ENCODE results near the gene ZNF892. TPM values are rescaled to one million over a fixed set of nuclear protein-coding genes. Genes with fewer than 3 reads are reported as not detected.

The ZNF892 gene
- total and polyA plus RNA-seq, 2 of the 13 experiments (the other 11 are each of a cell fraction or from before 2014, with no cell fraction given) = not detected

GRCh38 chr2:95165371-95166064 is 41.8 kb upstream of the ZNF892 start, which contains the start of gene ZNF2 (continued):
- peak; percentile 98 for TF ChIP-seq ZNF335 (CRISPR knock-in tag; IDR thresholded peaks at IDR 0.05)
- TF ChIP-seq U2AF2 (IDR thresholded peaks at IDR 0.05; ENCODE audit: low read depth, low read length) = peak; percentile 42; the same call in 1 of the 2 replicates
- no peak; the same call in 1 of the 2 replicates for TF ChIP-seq ZNF543 (CRISPR knock-in tag; IDR thresholded peaks at IDR 0.05)
- TF ChIP-seq RBM22 (optimal IDR thresholded peaks at IDR 0.05; ENCODE audit: low read length) = peak; percentile 81
- peak; percentile 95 for TF ChIP-seq U2AF1 (optimal IDR thresholded peaks at IDR 0.05; ENCODE audit: low read depth, low read length)
- no peak for TF ChIP-seq ZNF207 (IDR thresholded peaks at IDR 0.05; ENCODE audit: borderline replicate concordance)
- TF ChIP-seq ZNF563 (CRISPR knock-in tag; IDR thresholded peaks at IDR 0.05) = peak; percentile 90
- peak; percentile 83 for TF ChIP-seq ZFY (CRISPR knock-in tag; IDR thresholded peaks at IDR 0.05)
- peak; percentile 97 for TF ChIP-seq CREB1 (IDR thresholded peaks at IDR 0.05)
- TF ChIP-seq CREB1 (CRISPR knock-in tag; IDR thresholded peaks at IDR 0.05) = peak; percentile 100
- peak; percentile 100 for TF ChIP-seq ZNF501 (CRISPR knock-in tag; IDR thresholded peaks at IDR 0.05)
- no peak for TF ChIP-seq TAF15 (IDR thresholded peaks at IDR 0.05; ENCODE audit: low read depth, low read length, poor library complexity, severe bottlenecking)
- no peak; the same call in 1 of the 2 replicates for TF ChIP-seq ZNF333 (CRISPR knock-in tag; IDR thresholded peaks at IDR 0.05; ENCODE audit: borderline replicate concordance)
- no peak; the same call in 1 of the 2 replicates for TF ChIP-seq ZMAT3 (CRISPR knock-in tag; conservative IDR thresholded peaks at IDR 0.05)
- no peak for TF ChIP-seq ZNF484 (CRISPR knock-in tag; IDR thresholded peaks at IDR 0.05; ENCODE audit: borderline replicate concordance, low read depth)
- TF ChIP-seq TCF12 (IDR thresholded peaks at IDR 0.05) = no peak
- no peak for TF ChIP-seq TCF12 (CRISPR knock-in tag; IDR thresholded peaks at IDR 0.05)
- TF ChIP-seq NBN (conservative IDR thresholded peaks at IDR 0.05) = no peak
- peak; percentile 99 for TF ChIP-seq ZNF143 (CRISPR knock-in tag; IDR thresholded peaks at IDR 0.05)
- TF ChIP-seq ARID4A (CRISPR knock-in tag; IDR thresholded peaks at IDR 0.05; ENCODE audit: borderline replicate concordance) = peak; percentile 97
- no peak for TF ChIP-seq ZNF326 (CRISPR knock-in tag; IDR thresholded peaks at IDR 0.05; ENCODE audit: borderline replicate concordance)
- peak; percentile 69; the same call in 1 of the 2 replicates for TF ChIP-seq ZNF691 (CRISPR knock-in tag; IDR thresholded peaks at IDR 0.05; ENCODE audit: borderline replicate concordance, low read depth)
- peak; percentile 93; the same call in 2 of the 3 replicates for TF ChIP-seq MXI1 (IDR thresholded peaks at IDR 0.05; ENCODE audit: borderline replicate concordance, low read depth, low read length)
- TF ChIP-seq ZFP82 (CRISPR knock-in tag; IDR thresholded peaks at IDR 0.05; ENCODE audit: borderline replicate concordance) = 0 out of 2 replicates have a peak, but pooled peaks have one; percentile 88
- peak; percentile 87; the same call in 1 of the 2 replicates for TF ChIP-seq NRL (CRISPR knock-in tag; IDR thresholded peaks at IDR 0.05; ENCODE audit: borderline replicate concordance)
- TF ChIP-seq CBX1 (IDR thresholded peaks at IDR 0.05; ENCODE audit: low read depth) = peak; percentile 65
- TF ChIP-seq ZNF564 (CRISPR knock-in tag; IDR thresholded peaks at IDR 0.05) = peak; percentile 77; the same call in 1 of the 2 replicates
- TF ChIP-seq MAFF (IDR thresholded peaks at IDR 0.05; ENCODE audit: low read depth, low read length) = no peak
